ENCODE measurements around the gene RCC2.

DNA sequence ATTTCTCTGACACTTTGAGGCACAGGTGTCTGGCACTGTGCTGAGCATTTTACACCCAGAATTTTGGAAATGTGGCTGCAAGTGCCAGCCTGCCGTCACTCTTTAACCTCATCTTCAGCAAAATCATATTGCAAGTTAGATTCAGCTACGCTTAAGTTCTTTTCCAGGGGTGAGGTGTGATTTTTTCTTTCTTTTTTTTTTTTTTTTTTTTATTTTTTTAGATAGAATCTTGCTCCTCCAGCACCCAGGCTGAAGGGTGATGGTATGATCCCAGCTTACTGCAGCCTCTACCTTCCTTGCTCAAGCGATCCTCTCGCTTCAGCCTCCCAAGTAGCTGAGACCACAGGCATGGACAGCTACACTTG is 2.5 kb upstream of the RCC2 start:
- no peak for TF ChIP-seq POLR2A (IDR thresholded peaks at IDR 0.05; ENCODE audit: low read depth, low read length)
- TF ChIP-seq, protein P1, sequence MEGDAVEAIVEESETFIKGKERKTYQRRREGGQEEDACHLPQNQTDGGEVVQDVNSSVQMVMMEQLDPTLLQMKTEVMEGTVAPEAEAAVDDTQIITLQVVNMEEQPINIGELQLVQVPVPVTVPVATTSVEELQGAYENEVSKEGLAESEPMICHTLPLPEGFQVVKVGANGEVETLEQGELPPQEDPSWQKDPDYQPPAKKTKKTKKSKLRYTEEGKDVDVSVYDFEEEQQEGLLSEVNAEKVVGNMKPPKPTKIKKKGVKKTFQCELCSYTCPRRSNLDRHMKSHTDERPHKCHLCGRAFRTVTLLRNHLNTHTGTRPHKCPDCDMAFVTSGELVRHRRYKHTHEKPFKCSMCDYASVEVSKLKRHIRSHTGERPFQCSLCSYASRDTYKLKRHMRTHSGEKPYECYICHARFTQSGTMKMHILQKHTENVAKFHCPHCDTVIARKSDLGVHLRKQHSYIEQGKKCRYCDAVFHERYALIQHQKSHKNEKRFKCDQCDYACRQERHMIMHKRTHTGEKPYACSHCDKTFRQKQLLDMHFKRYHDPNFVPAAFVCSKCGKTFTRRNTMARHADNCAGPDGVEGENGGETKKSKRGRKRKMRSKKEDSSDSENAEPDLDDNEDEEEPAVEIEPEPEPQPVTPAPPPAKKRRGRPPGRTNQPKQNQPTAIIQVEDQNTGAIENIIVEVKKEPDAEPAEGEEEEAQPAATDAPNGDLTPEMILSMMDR (IDR thresholded peaks at IDR 0.05; ENCODE audit: extremely low read depth in 1 of 2, insufficient read depth in 1 of 2, low read depth in 1 of 2, low read length in 2 of 2) = no peak
